Tibial artery (tissue), 4 donors: ENCODE measurements around the gene NCAPD3.

Source experiments
- DNase-seq, 2 donors: peaks; one replicate each; pipeline ENCODE4 v3.0.0-alpha.2; 2019
- H3K27ac ChIP-seq, 2 donors: fragments of 200-600 bp; sonication (generic) in 1 of 2; 1 replicate in 1 of 2; 2 replicates in 1 of 2; pipeline ENCODE4 v1.5.1; 2018 to 2019; ENCODE audit warnings: mild to moderate bottlenecking in 1 of 2
- H3K27me3 ChIP-seq, 2 donors: fragments of 200-600 bp; sonication (generic) in 1 of 2; one replicate each; pipeline versions ENCODE4 v1.5.1 to v1.6.0; 2016 to 2019
- H3K36me3 ChIP-seq, 3 donors: fragments of 200-600 bp; sonication (generic) in 2 of 3; one replicate each; pipeline ENCODE4 v1.5.1; 2016 to 2019; ENCODE audit warnings: mild to moderate bottlenecking in 2 of 3
- H3K4me1 ChIP-seq, 4 donors: fragments of 200-600 bp; sonication (generic) in 2 of 4; 1 replicate in 3 of 4; 2 replicates in 1 of 4; pipeline ENCODE4 v1.5.1; 2016 to 2019
- H3K4me3 ChIP-seq, 2 donors: fragments of 200-600 bp; sonication (generic) in 1 of 2; 1 replicate in 1 of 2; 2 replicates in 1 of 2; pipeline ENCODE4 v1.5.1; 2018 to 2019; ENCODE audit warnings: mild to moderate bottlenecking in 2 of 2
- H3K9me3 ChIP-seq, 3 donors: fragments of 200-600 bp; sonication (generic) in 1 of 3; one replicate each; pipeline ENCODE4 v1.5.1; 2016 to 2019
- intact Hi-C: fragments of 100-400 bp; cut with DNase I; formaldehyde crosslinking; loops from one replicate; pipeline ENCODE4 v1.15.0; 2023; ENCODE audit warnings: low total_unique reads
- TF ChIP-seq, protein P1 (sequence below), 2 experiments: fragments of 200-600 bp in 1 of 2; fragments of 450-650 bp in 1 of 2; IDR thresholded peaks; one replicate each; pipeline ENCODE4 v1.5.1; 2017 to 2019; ENCODE audit warnings: antibody characterized with exemption in 2 of 2, mild to moderate bottlenecking in 1 of 2, moderate library complexity in 1 of 2

Gene NCAPD3

GRCh38 chr11:134157451-134157850, 66.3 kb downstream of the NCAPD3 start:
- no peaks in the 10 kb centered on the region for H3K4me1 ChIP-seq
- H3K4me3 ChIP-seq: no peak overlapping the region
- TF ChIP-seq, protein P1, sequence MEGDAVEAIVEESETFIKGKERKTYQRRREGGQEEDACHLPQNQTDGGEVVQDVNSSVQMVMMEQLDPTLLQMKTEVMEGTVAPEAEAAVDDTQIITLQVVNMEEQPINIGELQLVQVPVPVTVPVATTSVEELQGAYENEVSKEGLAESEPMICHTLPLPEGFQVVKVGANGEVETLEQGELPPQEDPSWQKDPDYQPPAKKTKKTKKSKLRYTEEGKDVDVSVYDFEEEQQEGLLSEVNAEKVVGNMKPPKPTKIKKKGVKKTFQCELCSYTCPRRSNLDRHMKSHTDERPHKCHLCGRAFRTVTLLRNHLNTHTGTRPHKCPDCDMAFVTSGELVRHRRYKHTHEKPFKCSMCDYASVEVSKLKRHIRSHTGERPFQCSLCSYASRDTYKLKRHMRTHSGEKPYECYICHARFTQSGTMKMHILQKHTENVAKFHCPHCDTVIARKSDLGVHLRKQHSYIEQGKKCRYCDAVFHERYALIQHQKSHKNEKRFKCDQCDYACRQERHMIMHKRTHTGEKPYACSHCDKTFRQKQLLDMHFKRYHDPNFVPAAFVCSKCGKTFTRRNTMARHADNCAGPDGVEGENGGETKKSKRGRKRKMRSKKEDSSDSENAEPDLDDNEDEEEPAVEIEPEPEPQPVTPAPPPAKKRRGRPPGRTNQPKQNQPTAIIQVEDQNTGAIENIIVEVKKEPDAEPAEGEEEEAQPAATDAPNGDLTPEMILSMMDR (IDR thresholded peaks at IDR 0.05): no peak
- H3K27me3 ChIP-seq: no peaks in the 10 kb centered on the region
- H3K27ac ChIP-seq: no peak overlapping the region
- H3K36me3 ChIP-seq: peaks cover 49 to 93% (median 55%) of the 10 kb centered on the region in 3 donors
- no peak for DNase-seq
- intact Hi-C loops: no loop called here
- H3K9me3 ChIP-seq: no peaks in the 10 kb centered on the region

DNA sequence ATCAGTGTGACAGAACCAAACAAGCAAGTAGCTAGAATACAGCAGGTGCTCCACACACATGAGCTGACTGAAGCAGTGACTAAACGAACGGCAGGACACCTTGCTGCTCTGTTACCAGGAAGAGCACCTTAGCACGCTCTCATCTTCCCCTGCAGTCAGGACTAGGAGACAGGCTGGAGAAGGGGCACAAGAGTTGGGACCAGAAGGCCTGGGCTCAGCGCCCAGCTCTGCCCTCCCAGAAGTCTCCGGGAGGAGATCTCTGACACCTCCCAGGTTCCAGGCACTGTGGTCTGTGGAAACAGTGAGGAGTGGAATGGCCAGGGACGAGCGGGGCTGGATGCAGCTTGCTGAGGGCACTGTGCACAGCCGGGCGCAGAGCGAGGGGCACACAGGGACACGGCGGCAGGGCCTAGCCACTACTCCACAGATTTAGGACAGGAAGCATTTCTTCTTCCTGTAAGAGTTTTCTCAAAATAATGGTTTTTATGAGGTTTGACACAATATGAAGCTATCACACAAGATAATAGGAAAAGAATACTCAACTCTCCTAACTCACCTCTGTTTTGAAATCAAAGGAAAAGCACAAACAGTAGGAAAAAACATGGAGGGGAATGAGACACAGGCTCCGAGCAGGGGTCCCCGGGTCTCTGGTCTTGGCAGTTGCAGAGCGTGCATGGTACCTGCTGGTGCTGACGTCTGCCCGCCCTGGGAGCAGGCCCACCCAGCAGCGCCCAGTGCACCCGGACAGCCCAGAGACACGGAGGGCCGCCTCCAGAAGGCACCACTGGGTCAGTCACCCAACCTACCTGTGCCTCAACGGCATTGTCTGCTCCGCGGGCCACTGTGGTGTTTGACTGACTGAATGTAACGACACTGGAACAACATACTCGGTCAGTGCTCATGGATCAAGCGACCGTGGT, 67.6 kb downstream of the NCAPD3 start:
- H3K27me3 ChIP-seq: no peaks in the 10 kb centered on the region
- peaks cover 0 to under 1% (median 0%) of the 10 kb centered on the region in 4 donors for H3K4me1 ChIP-seq
- H3K9me3 ChIP-seq: no peaks in the 10 kb centered on the region
- H3K36me3 ChIP-seq: peaks cover 48 to 96% (median 56%) of the 10 kb centered on the region in 3 donors
- no peak overlapping the region for H3K27ac ChIP-seq
- TF ChIP-seq, protein P1 (IDR thresholded peaks at IDR 0.05): no peak
- intact Hi-C loops: no loop called here
- DNase-seq: no peak
- H3K4me3 ChIP-seq: no peak overlapping the region

DNA sequence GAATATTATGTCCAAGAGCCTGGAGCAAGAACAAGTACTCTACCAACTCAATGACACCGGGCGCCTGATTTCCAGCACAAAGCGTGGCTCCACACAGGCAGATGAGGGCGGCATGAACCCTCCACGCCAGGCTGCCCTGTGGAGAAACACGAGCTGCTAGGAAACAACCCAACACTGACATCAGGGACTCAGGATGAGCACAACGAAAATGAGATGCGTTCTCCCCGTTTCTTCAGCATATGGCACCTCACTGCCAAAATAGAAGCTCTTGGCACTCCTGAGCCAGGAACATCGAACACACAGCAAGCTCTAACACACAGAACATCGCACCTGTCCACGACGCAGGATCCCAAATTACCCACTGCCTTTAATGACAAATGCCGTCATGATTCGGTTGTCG, 68.3 kb downstream of the NCAPD3 start:
- peaks cover 50 to 98% (median 52%) of the 10 kb centered on the region in 3 donors for H3K36me3 ChIP-seq
- peaks cover 0 to 5% (median 0%) of the 10 kb centered on the region in 4 donors for H3K4me1 ChIP-seq
- TF ChIP-seq, protein P1 (IDR thresholded peaks at IDR 0.05): no peak
- H3K4me3 ChIP-seq: no peak overlapping the region
- H3K9me3 ChIP-seq: no peaks in the 10 kb centered on the region
- H3K27me3 ChIP-seq: no peaks in the 10 kb centered on the region
- H3K27ac ChIP-seq: no peak overlapping the region
- DNase-seq: no peak
- intact Hi-C loops: no loop called here

- H3K27me3 ChIP-seq: no peaks in the 10 kb centered on the region
- H3K27ac ChIP-seq: no peak overlapping the region
- TF ChIP-seq, protein P1 (IDR thresholded peaks at IDR 0.05): no peak
- intact Hi-C loops: no loop called here
- H3K4me3 ChIP-seq: no peak overlapping the region
- no peak for DNase-seq
- peaks cover 43 to 94% (median 49%) of the 10 kb centered on the region in 3 donors for H3K36me3 ChIP-seq
- no peaks in the 10 kb centered on the region for H3K9me3 ChIP-seq
- H3K4me1 ChIP-seq: peaks cover 0 to 5% (median 0%) of the 10 kb centered on the region in 4 donors
Observed at GRCh38 chr11:134154441-134154840, 69.3 kb downstream of the NCAPD3 start.

DNA sequence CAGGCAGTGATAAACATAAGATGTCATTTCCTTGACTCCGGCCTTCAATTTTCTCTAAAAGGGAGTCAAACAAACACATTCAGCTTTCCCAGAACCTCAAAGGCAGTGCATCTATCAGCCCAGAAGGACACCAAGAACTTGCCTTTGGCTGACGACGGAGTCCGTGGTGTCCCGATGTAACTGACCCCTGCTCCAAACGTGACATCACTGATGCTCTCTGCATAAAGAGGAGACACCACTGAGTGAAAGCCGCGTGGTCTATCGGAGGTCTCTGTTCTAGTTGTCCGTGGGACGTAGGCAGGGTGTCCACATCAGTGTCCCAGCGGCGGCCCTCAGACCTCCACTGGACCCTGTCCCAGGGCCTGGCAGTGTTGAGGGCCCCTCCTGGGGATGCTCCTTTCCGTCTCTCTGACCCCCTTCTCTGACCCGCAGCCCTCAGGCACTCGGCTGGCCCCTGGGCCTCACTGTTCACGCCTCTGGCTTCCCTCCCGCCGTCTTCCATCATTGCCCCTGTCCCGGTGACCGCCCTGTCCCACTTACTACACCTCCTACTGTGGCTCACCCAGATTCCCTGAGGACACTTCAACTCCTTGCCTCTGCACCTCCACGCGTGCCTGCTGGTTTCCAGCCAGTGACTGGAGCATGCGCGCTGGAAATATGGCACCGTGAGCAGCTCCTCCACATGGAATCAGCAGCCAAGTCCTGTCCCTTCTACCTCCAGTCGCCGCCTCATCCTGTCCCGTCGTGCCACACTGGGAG, 70.4 kb downstream of the NCAPD3 start:
- H3K4me3 ChIP-seq: no peak overlapping the region
- no peaks in the 10 kb centered on the region for H3K9me3 ChIP-seq
- DNase-seq: no peak
- H3K27me3 ChIP-seq: no peaks in the 10 kb centered on the region
- TF ChIP-seq, protein P1 (IDR thresholded peaks at IDR 0.05): no peak
- peaks cover 0 to 5% (median under 1%) of the 10 kb centered on the region in 4 donors for H3K4me1 ChIP-seq
- H3K27ac ChIP-seq: no peak overlapping the region
- intact Hi-C loops: no loop called here
- H3K36me3 ChIP-seq: peaks cover 51 to 94% (median 52%) of the 10 kb centered on the region in 3 donors
